WI38 (cell line): ENCODE results near the gene LRATD1.

Experiments used
- H3K4me3 ChIP-seq: 2 replicates; pipeline ENCODE4 v1.5.1; 2011; ENCODE audit warnings: low read depth, mild to moderate bottlenecking, control low read depth, low read length
- CTCF ChIP-seq: IDR thresholded peaks from 2 replicates; pipeline ENCODE4 v1.5.1; 2012; ENCODE audit warnings: low read depth, mild to moderate bottlenecking, control low read depth, low read length

Gene LRATD1

DNA sequence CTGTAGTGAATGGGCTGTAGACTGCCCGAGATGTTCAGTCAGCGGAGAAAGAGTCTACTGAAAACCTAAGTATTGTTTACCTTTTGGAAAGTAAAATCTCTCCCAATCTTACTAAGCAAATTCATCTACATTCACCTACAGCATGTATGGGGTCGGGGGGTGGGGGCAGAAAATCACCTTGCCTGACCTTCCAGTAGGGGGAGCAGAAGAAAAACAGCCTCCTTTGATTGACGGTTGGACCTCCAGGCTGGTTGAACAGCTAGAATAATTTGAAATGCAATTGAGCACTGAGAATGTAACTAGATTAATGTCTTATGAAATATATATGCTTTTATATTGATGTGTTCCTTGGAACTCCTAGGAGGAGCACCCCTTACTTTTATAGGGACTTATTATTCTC, 10.0 kb downstream of the LRATD1 start:
- H3K4me3 ChIP-seq: no peak overlapping the region
- TF ChIP-seq CTCF: no peak

DNA sequence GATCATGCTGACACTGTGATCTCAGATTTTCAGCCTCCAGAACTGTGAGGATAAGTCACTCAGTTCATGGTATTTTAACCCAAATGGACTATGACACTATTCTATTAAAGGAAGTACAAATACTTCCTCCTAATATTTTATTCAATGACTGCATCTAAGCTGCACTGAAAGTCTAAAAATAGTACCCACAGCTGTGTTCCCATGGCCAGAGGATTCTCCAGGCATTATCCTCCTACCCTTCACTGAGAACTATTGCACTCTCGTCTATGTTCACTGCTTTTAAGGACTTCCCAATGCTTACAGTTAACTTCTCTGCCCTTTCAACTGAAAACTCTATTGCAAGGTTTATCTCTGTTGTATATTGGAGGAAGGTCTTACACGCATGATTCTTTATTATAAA, 15.2 kb downstream of the LRATD1 start:
- no peak for TF ChIP-seq CTCF
- no peak overlapping the region for H3K4me3 ChIP-seq

- no peak for TF ChIP-seq CTCF
- no peak overlapping the region for H3K4me3 ChIP-seq
Measured at GRCh38 chr2:14650066-14650465, 17.5 kb downstream of the LRATD1 start.

DNA sequence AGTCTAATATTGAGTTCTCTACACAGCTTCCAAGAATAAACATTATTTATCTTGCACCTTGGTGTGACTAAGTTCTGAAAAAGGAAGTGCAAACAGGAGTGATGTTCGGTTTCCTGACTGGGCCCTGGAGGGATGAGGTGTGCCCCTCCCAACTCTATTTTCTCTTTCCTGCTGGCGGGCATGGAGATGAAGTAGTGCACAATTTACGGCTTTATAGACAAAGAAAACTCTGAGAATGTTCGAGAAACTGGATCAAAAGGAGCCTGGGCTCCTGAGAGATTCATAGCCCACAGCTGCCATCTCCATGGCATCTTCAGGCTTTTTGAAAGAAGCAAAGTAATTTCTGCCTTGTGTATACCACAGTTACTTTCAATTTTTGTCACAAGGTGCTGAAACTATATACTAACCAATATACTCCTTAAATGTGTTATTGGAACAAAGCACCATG, 22.3 kb downstream of the LRATD1 start:
- TF ChIP-seq CTCF: no peak
- H3K4me3 ChIP-seq: no peak overlapping the region

- H3K4me3 ChIP-seq: no peak overlapping the region
- no peak for TF ChIP-seq CTCF
Measured at GRCh38 chr2:14656146-14656545, 23.6 kb downstream of the LRATD1 start.

- no peak for TF ChIP-seq CTCF
- H3K4me3 ChIP-seq: no peak overlapping the region
Measured at GRCh38 chr2:14661163-14661562, 28.6 kb downstream of the LRATD1 start.

- no peak for TF ChIP-seq CTCF
Measured at GRCh38 chr2:14673351-14673875, 40.9 kb downstream of the LRATD1 start.

More at GRCh38 chr2:14673351-14673875, 40.9 kb downstream of the LRATD1 start:
- H3K4me3 ChIP-seq: no peak overlapping the region
